ENCODE results near the gene BEST1. TPM values are rescaled to one million over a fixed set of nuclear protein-coding genes. Genes with fewer than 3 reads are reported as not detected.
A peak's percentile ranks its signal among the peaks of the same experiment; 100 is the strongest.

BEST1 gene
- total and polyA plus RNA-seq, 2 of the 13 experiments (the other 11 are each of a cell fraction or from before 2014, with no cell fraction given): 0.09 to 0.65 TPM

GRCh38 chr11:61963016-61963281 lies 12.8 kb downstream of the BEST1 start (continued):
- TF ChIP-seq ZNF318 (CRISPR knock-in tag; IDR thresholded peaks at IDR 0.05) (peak; percentile 76; the same call in 1 of the 2 replicates), UBTF (CRISPR knock-in tag; IDR thresholded peaks at IDR 0.05) (no peak), DNMT1 (CRISPR knock-in tag; IDR thresholded peaks at IDR 0.05) (no peak), BORCS8-MEF2B (CRISPR knock-in tag; IDR thresholded peaks at IDR 0.05) (0 out of 2 replicates have a peak, but pooled peaks have one; percentile 34), NONO (IDR thresholded peaks at IDR 0.05) (no peak), NONO (CRISPR knock-in tag; conservative IDR thresholded peaks at IDR 0.05) (no peak), CREBL2 (CRISPR knock-in tag; IDR thresholded peaks at IDR 0.05; ENCODE audit: borderline replicate concordance) (no peak), SRSF4 (IDR thresholded peaks at IDR 0.05; ENCODE audit: low read depth, low read length, poor library complexity, severe bottlenecking) (peak; percentile 71), EZH2 (conservative IDR thresholded peaks at IDR 0.05; ENCODE audit: low read depth, low read length) (no peak), ZNF468 (CRISPR knock-in tag; IDR thresholded peaks at IDR 0.05) (no peak), HMG20B (CRISPR knock-in tag; conservative IDR thresholded peaks at IDR 0.05) (no peak), PLSCR1 (CRISPR knock-in tag; IDR thresholded peaks at IDR 0.05; ENCODE audit: borderline replicate concordance) (no peak), NFYB (CRISPR knock-in tag; IDR thresholded peaks at IDR 0.05) (no peak), IRX3 (CRISPR knock-in tag; IDR thresholded peaks at IDR 0.05; ENCODE audit: borderline replicate concordance, low read depth) (0 out of 2 replicates have a peak, but pooled peaks have one; percentile 70), NCOA1 (CRISPR knock-in tag; IDR thresholded peaks at IDR 0.05) (no peak), JUNB (CRISPR knock-in tag; IDR thresholded peaks at IDR 0.05; ENCODE audit: borderline replicate concordance) (no peak)
- TF ChIP-seq, protein P1, sequence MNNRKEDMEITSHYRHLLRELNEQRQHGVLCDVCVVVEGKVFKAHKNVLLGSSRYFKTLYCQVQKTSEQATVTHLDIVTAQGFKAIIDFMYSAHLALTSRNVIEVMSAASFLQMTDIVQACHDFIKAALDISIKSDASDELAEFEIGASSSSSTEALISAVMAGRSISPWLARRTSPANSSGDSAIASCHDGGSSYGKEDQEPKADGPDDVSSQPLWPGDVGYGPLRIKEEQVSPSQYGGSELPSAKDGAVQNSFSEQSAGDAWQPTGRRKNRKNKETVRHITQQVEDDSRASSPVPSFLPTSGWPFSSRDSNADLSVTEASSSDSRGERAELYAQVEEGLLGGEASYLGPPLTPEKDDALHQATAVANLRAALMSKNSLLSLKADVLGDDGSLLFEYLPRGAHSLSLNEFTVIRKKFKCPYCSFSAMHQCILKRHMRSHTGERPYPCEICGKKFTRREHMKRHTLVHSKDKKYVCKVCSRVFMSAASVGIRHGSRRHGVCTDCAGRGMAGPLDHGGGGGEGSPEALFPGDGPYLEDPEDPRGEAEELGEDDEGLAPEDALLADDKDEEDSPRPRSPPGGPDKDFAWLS (CRISPR knock-in tag; IDR thresholded peaks at IDR 0.05; ENCODE audit: borderline replicate concordance): no peak
